Stimulated activated CD8-positive, alpha-beta memory T cell treated with anti-CD3 and anti-CD28 coated beads, Interleukin-7, amount 100 ng/mL, for 4 hours (primary cell): ENCODE results near the gene FILIP1.
"Not testable (repeated sequence)": the region's sequence is repeated elsewhere in the genome, so short reads cannot be mapped to it uniquely, and the experiment has no call there.

ENCODE experiments used
- DNase-seq, 2 donors: peaks; one replicate each; pipeline ENCODE4 v3.0.0-alpha.2; 2020; ENCODE audit warnings: low read depth in 2 of 2

Gene FILIP1

GRCh38 chr6:75421316-75422023 is 72.1 kb downstream of the FILIP1 start:
- DNase-seq, result no peak

- no peak for DNase-seq
Measured at GRCh38 chr6:75419980-75420379, 73.6 kb downstream of the FILIP1 start.

GRCh38 chr6:75419416-75419815 is 74.2 kb downstream of the FILIP1 start:
- no peak for DNase-seq

GRCh38 chr6:75418233-75418632 is 75.4 kb downstream of the FILIP1 start:
- DNase-seq, result no peak

- no peak for DNase-seq
Measured at GRCh38 chr6:75416443-75416842, 77.2 kb downstream of the FILIP1 start.

- DNase-seq, result no peak
Measured at GRCh38 chr6:75415804-75416203, 77.8 kb downstream of the FILIP1 start.

- DNase-seq, result no peak
Measured at GRCh38 chr6:75414445-75415021, 79.1 kb downstream of the FILIP1 start.

- DNase-seq, result no peak
Measured at GRCh38 chr6:75412969-75413662, 80.5 kb downstream of the FILIP1 start.

GRCh38 chr6:75410564-75410963 is 83.0 kb downstream of the FILIP1 start:
- DNase-seq, result not testable (repeated sequence)

- DNase-seq, result no peak
Measured at GRCh38 chr6:75409928-75410327, 83.7 kb downstream of the FILIP1 start.

- DNase-seq, result no peak
Measured at GRCh38 chr6:75409286-75409685, 84.3 kb downstream of the FILIP1 start.

GRCh38 chr6:75403563-75404080 is 90.0 kb downstream of the FILIP1 start:
- DNase-seq, result no peak

GRCh38 chr6:75402296-75402695 is 91.3 kb downstream of the FILIP1 start:
- no peak for DNase-seq

- DNase-seq, result no peak
Measured at GRCh38 chr6:75397656-75398465, 95.7 kb downstream of the FILIP1 start.

- no peak for DNase-seq
Measured at GRCh38 chr6:75397171-75397570, 96.4 kb downstream of the FILIP1 start.

GRCh38 chr6:75396005-75396800 is 97.4 kb downstream of the FILIP1 start:
- DNase-seq, result no peak

- no peak for DNase-seq
Measured at GRCh38 chr6:75393806-75394205, 99.8 kb downstream of the FILIP1 start.

GRCh38 chr6:75391276-75391675 is 102.3 kb downstream of the FILIP1 start:
- DNase-seq, result no peak

GRCh38 chr6:75386050-75386770 is 107.4 kb downstream of the FILIP1 start:
- DNase-seq, result no peak

- no peak for DNase-seq
Measured at GRCh38 chr6:75384116-75384515, 109.5 kb downstream of the FILIP1 start.

- no peak for DNase-seq
Measured at GRCh38 chr6:75382634-75382900, 111.0 kb downstream of the FILIP1 start.
